Adrenal gland (tissue), 12 donors: ENCODE measurements around the gene SH3BGRL2. TPM values are rescaled to one million over a fixed set of nuclear protein-coding genes. Genes with fewer than 3 reads are reported as not detected.

Experiments
- DNase-seq, 7 donors: peaks; one replicate each; pipeline ENCODE4 v3.0.0-alpha.2; 2019 to 2020
- H3K27ac ChIP-seq, 5 donors: fragments of 200-600 bp; sonication (generic) in 4 of 5; 1 replicate in 3 of 5; 2 replicates in 2 of 5; pipeline versions ENCODE4 v1.5.1 to v1.8.0; 2016 to 2020; ENCODE audit warnings: mild to moderate bottlenecking in 1 of 5
- H3K27me3 ChIP-seq: fragments of 200-600 bp; 2 replicates; pipeline ENCODE4 v1.8.0; 2021
- H3K36me3 ChIP-seq, 2 donors: fragments of 200-600 bp; replicated peaks in 1 of 2; 1 replicate in 1 of 2; 2 replicates in 1 of 2; pipeline versions ENCODE4 v1.5.1 to v1.8.0; 2018 to 2022
- H3K4me1 ChIP-seq, 2 donors: fragments of 200-600 bp; replicated peaks in 1 of 2; 1 replicate in 1 of 2; 2 replicates in 1 of 2; pipeline versions ENCODE4 v1.5.1 to v1.8.0; 2018 to 2021
- H3K4me3 ChIP-seq, 4 donors: fragments of 200-600 bp; sonication (generic) in 3 of 4; one replicate each; pipeline ENCODE4 v1.5.1; 2016 to 2018
- H3K9me3 ChIP-seq, 3 donors: fragments of 200-600 bp; sonication (generic) in 1 of 3; replicated peaks in 1 of 3; 1 replicate in 2 of 3; 2 replicates in 1 of 3; pipeline versions ENCODE4 v1.5.1 to v1.8.0; 2016 to 2021
- CTCF ChIP-seq, 6 experiments: fragments of 450-650 bp in 4 of 6; fragments of 200-600 bp in 2 of 6; sonication (generic) in 1 of 6; IDR thresholded peaks; 1 replicate in 5 of 6; 2 replicates in 1 of 6; pipeline versions ENCODE4 v1.5.1 to v1.8.0; 2016 to 2021; ENCODE audit warnings: antibody characterized with exemption in 6 of 6, mild to moderate bottlenecking in 2 of 6, moderate library complexity in 1 of 6
- POLR2A ChIP-seq, 2 donors: fragments of 450-650 bp; IDR thresholded peaks; one replicate each; pipeline ENCODE4 v1.6.1; 2017; ENCODE audit warnings: antibody characterized with exemption in 2 of 2, mild to moderate bottlenecking in 2 of 2, moderate library complexity in 1 of 2
- WGBS, 4 donors: extraction: QIAGEN DNeasy Blood & Tissue Kit in 2 of 4; methylation state at CpG; one replicate each; pipeline versions ENCODE4 v1.1.5 to v1.1.7; 2013 to 2017; 5-methylcytosine and 5-hydroxymethylcytosine counted together
- intact Hi-C, 2 donors: fragments of 100-400 bp; cut with DNase I; formaldehyde crosslinking; loops; one replicate each; pipeline versions ENCODE4 v1.14.1 to v1.15.0; 2022 to 2023
- polyA plus RNA-seq, 3 donors: library from polyadenylated mRNA; stranded (reverse); fragments of 200-250 nt in 2 of 3; fragments of 350-450 nt in 1 of 3; fragmentation: Illumina TruSeq in 1 of 3; extraction: RNeasy Lipid Tissue Mini Kit (QIAGEN cat#74804) in 1 of 3; gene quantifications; one replicate each; pipeline ENCODE4 v1.2.3, GENCODE V29; 2013 to 2014
- total RNA-seq, 9 donors: library from RNA; depleted of rRNA in 4 of 9; stranded (reverse); fragments of >200 nt in 4 of 9; fragments of 120-200 nt in 1 of 9; fragmentation: NEBNext Ultra II Directional in 1 of 9; extraction: Animal tissue kit (Norgen Biotek cat#: 25700) in 1 of 9; gene quantifications; one replicate each; pipeline versions ENCODE4 v1.1.0 to v1.2.4, GENCODE V29; 2013 to 2023
- donor health status: healthy with polysubstance abuse.
- donor health status: Bipolar disorder and iron deficiency.
- donor health status: DM: yes; HTN: yes; CAD: no.
- donor health status: DM: no; HTN: no; CAD: no.
- donor health status: DM: no; HTN: no; CAD: no.
- donor health status: DM: yes; HTN: yes; CAD: no.

SH3BGRL2 gene
- total and polyA plus RNA-seq, 12 donors = 3.8 to 13.3 (median 9.0) TPM

GRCh38 chr6:79600313-79600712 is 30.8 kb upstream of the SH3BGRL2 start:
- Histone ChIP-seq H3K27ac (no peak overlapping the region), H3K27me3 (no peaks in the 10 kb centered on the region), H3K4me3 (no peak overlapping the region), H3K4me1 (no peaks in the 10 kb centered on the region), H3K9me3 (no peaks in the 10 kb centered on the region), H3K36me3 (no peaks in the 10 kb centered on the region)
- DNase-seq = no peak
- WGBS, 4 donors = 64 to 86% (median 78%) methylated on average over 3 of the region's 3 CpGs
- intact Hi-C loops = no loop called here
- TF ChIP-seq POLR2A (IDR thresholded peaks at IDR 0.05) = no peak

- no peak for DNase-seq
- TF ChIP-seq CTCF (IDR thresholded peaks at IDR 0.05) = no peak
- no peak for TF ChIP-seq POLR2A (IDR thresholded peaks at IDR 0.05)
- H3K36me3 ChIP-seq = no peaks in the 10 kb centered on the region
- 52 to 66% (median 56%) methylated on average over 3 of the region's 3 CpGs for WGBS, 4 donors
- H3K4me3 ChIP-seq = no peak overlapping the region
- intact Hi-C loops = no loop called here
- no peaks in the 10 kb centered on the region for H3K27me3 ChIP-seq
- no peaks in the 10 kb centered on the region for H3K9me3 ChIP-seq
- H3K4me1 ChIP-seq = no peaks in the 10 kb centered on the region
- no peak overlapping the region for H3K27ac ChIP-seq
Measured at GRCh38 chr6:79600812-79601609, 30.1 kb upstream of the SH3BGRL2 start.

GRCh38 chr6:79602859-79603258 is 28.3 kb upstream of the SH3BGRL2 start:
- Histone ChIP-seq H3K4me1 (no peaks in the 10 kb centered on the region), H3K27me3 (no peaks in the 10 kb centered on the region), H3K9me3 (no peaks in the 10 kb centered on the region), H3K36me3 (no peaks in the 10 kb centered on the region), H3K4me3 (no peak overlapping the region), H3K27ac (no peak overlapping the region)
- intact Hi-C loops = no loop called here
- DNase-seq = no peak
- TF ChIP-seq POLR2A (IDR thresholded peaks at IDR 0.05) = no peak

GRCh38 chr6:79604583-79605037 is 26.5 kb upstream of the SH3BGRL2 start:
- no peaks in the 10 kb centered on the region for H3K9me3 ChIP-seq
- intact Hi-C loops = no loop called here
- H3K27me3 ChIP-seq = no peaks in the 10 kb centered on the region
- H3K27ac ChIP-seq = no peak overlapping the region
- no peaks in the 10 kb centered on the region for H3K4me1 ChIP-seq
- WGBS, 4 donors = 94 to 99% (median 98%) methylated on average over 4 of the region's 4 CpGs
- DNase-seq = no peak
- TF ChIP-seq CTCF (IDR thresholded peaks at IDR 0.05) (no peak), POLR2A (IDR thresholded peaks at IDR 0.05) (no peak)
- no peaks in the 10 kb centered on the region for H3K36me3 ChIP-seq
- H3K4me3 ChIP-seq = no peak overlapping the region

GRCh38 chr6:79605061-79605460 is 26.1 kb upstream of the SH3BGRL2 start:
- H3K4me1 ChIP-seq = no peaks in the 10 kb centered on the region
- intact Hi-C loops = no loop called here
- no peak overlapping the region for H3K4me3 ChIP-seq
- H3K9me3 ChIP-seq = no peaks in the 10 kb centered on the region
- H3K27ac ChIP-seq = no peak overlapping the region
- H3K36me3 ChIP-seq = no peaks in the 10 kb centered on the region
- no peak for DNase-seq
- TF ChIP-seq CTCF (IDR thresholded peaks at IDR 0.05) (no peak), POLR2A (IDR thresholded peaks at IDR 0.05) (no peak)
- 96 to 100% (median 97%) methylated on average over 3 of the region's 3 CpGs for WGBS, 4 donors
- H3K27me3 ChIP-seq = no peaks in the 10 kb centered on the region
